PC-3 (cell line): Measurements from ENCODE around the gene EMID1. TPM values are rescaled to one million over a fixed set of nuclear protein-coding genes. Genes with fewer than 3 reads are reported as not detected.

ENCODE experiments used
- ATAC-seq: fragments of 200-7000 bp; cut with Tn5 transposase; 2 replicates; pipeline ENCODE4 v1.9.1; 2020; ENCODE audit warnings: mild to moderate bottlenecking, moderate library complexity
- BruUV-seq: library from RNA; stranded (reverse); fragments of 400-500 nt; replicated peaks from 2 replicates; lab custom pipeline; 2021; lab: Mats Ljungman, UMichigan
- CTCF ChIA-PET: fragments of 300-600 bp; sonication (Branson Sonifier 250); formaldehyde crosslinking; loops from one replicate; lab custom pipeline; 2022; ENCODE audit warnings: antibody characterized with exemption; lab: Charles Lee
- POLR2A ChIA-PET: fragments of 300-600 bp; sonication (Branson Sonifier 250); formaldehyde crosslinking; loops from one replicate; lab custom pipeline; 2022; ENCODE audit warnings: antibody characterized with exemption; ENCODE audit not compliant: unreplicated experiment; lab: Charles Lee
- DNase-seq: peaks from one replicate; pipeline ENCODE4 v3.0.0-alpha.2; 2015
- H2AFZ ChIP-seq: fragments of 300-600 bp; sonication (generic); 2 replicates; pipeline ENCODE4 v1.6.0; 2016; ENCODE audit warnings: antibody characterized with exemption, low read length
- H3F3A ChIP-seq: fragments of 300-600 bp; sonication (generic); one replicate; pipeline ENCODE4 v1.6.0; 2017; ENCODE audit warnings: antibody characterized with exemption, low read length, control low read depth, mild to moderate bottlenecking; ENCODE audit not compliant: unreplicated experiment
- H3K27ac ChIP-seq: fragments of 300-600 bp; sonication (generic); 2 replicates; pipeline ENCODE4 v1.5.1; 2016; ENCODE audit warnings: mild to moderate bottlenecking, low read length
- H3K27me3 ChIP-seq: fragments of 300-600 bp; sonication (generic); 2 replicates; pipeline ENCODE4 v1.6.1; 2016; ENCODE audit warnings: low read length, mixed read lengths
- H3K36me3 ChIP-seq: fragments of 300-600 bp; sonication (generic); 2 replicates; pipeline ENCODE4 v1.6.1; 2016; ENCODE audit warnings: low read depth, mixed run types, low read length, mixed read lengths
- H3K4me1 ChIP-seq: fragments of 300-600 bp; sonication (generic); 2 replicates; pipeline ENCODE4 v1.5.1; 2016; ENCODE audit warnings: low read length; ENCODE audit not compliant: insufficient read depth
- H3K4me2 ChIP-seq: fragments of 300-600 bp; sonication (generic); 2 replicates; pipeline ENCODE4 v1.6.0; 2016; ENCODE audit warnings: low read length
- H3K4me3 ChIP-seq: fragments of 300-600 bp; sonication (generic); 2 replicates; pipeline ENCODE4 v1.5.1; 2016; ENCODE audit warnings: mild to moderate bottlenecking, low read length, mixed read lengths
- H3K79me2 ChIP-seq: fragments of 300-600 bp; sonication (generic); 2 replicates; pipeline ENCODE4 v1.6.1; 2017; ENCODE audit warnings: low read length, mixed read lengths
- H3K9ac ChIP-seq: fragments of 300-600 bp; sonication (generic); 2 replicates; pipeline ENCODE4 v1.6.0; 2016; ENCODE audit warnings: mild to moderate bottlenecking, low read length
- H3K9me2 ChIP-seq: fragments of 300-600 bp; sonication (generic); replicated peaks from 2 replicates; pipeline ENCODE4 v1.6.1; 2016; ENCODE audit warnings: mixed run types, low read length, mixed read lengths
- H3K9me3 ChIP-seq: fragments of 300-600 bp; sonication (generic); 2 replicates; pipeline ENCODE4 v1.6.1; 2016; ENCODE audit warnings: low read length, mixed read lengths
- H4K20me1 ChIP-seq: fragments of 300-600 bp; sonication (generic); 2 replicates; pipeline ENCODE4 v1.6.1; 2016; ENCODE audit warnings: low read length, mixed read lengths
- CTCF ChIP-seq: fragments of 300-600 bp; sonication (generic); conservative IDR thresholded peaks from 2 replicates; pipeline ENCODE4 v1.5.1; 2017; ENCODE audit warnings: antibody characterized with exemption, low read depth, mild to moderate bottlenecking, low read length
- EZH2 ChIP-seq: fragments of 300-600 bp; sonication (generic); IDR thresholded peaks from one replicate; pipeline ENCODE4 v1.6.1; 2017; ENCODE audit warnings: antibody characterized with exemption, mild to moderate bottlenecking, low read length; ENCODE audit not compliant: unreplicated experiment
- EZH2phosphoT487 ChIP-seq: fragments of 300-600 bp; sonication (generic); IDR thresholded peaks from 2 replicates; pipeline ENCODE4 v1.6.1; 2018; ENCODE audit warnings: mild to moderate bottlenecking, antibody characterized with exemption, low read length, borderline replicate concordance
- intact Hi-C: fragments of 100-400 bp; cut with micrococcal nuclease; formaldehyde crosslinking; loops from 2 replicates; pipeline ENCODE4 v1.9.0; 2023
- total RNA-seq: library from RNA; depleted of rRNA; stranded (reverse); fragments of >200 nt; gene quantifications from 2 replicates; pipeline ENCODE4 v1.2.3, GENCODE V29; 2014

The EMID1 gene
- total RNA-seq, 1 experiment from 2014 or later: 1.2 TPM

GRCh38 chr22:29167032-29167911 is 38.4 kb upstream of the EMID1 start:
- Histone ChIP-seq H3F3A (no peaks in the 10 kb centered on the region), H3K27ac (no peak overlapping the region), H3K9ac (no peak overlapping the region), H4K20me1 (no peaks in the 10 kb centered on the region), H2AFZ (no peak overlapping the region), H3K79me2 (no peaks in the 10 kb centered on the region), H3K27me3 (no peaks in the 10 kb centered on the region), H3K36me3 (no peaks in the 10 kb centered on the region), H3K4me3 (no peak overlapping the region), H3K4me1 (no peaks in the 10 kb centered on the region), H3K4me2 (no peak overlapping the region), H3K9me3 (no peaks in the 10 kb centered on the region), H3K9me2 (no peaks in the 10 kb centered on the region)
- ChIA-PET POLR2A (no interaction called here), CTCF (no interaction called here)
- no peak for TF ChIP-seq CTCF
- TF ChIP-seq EZH2phosphoT487: no peak
- no peak for TF ChIP-seq EZH2
- DNase-seq (no peak), ATAC-seq (no peak)
- BruUV-seq: no TSS peak
- intact Hi-C loops: no loop called here

GRCh38 chr22:29171721-29172120 is 34.0 kb upstream of the EMID1 start:
- H3K27me3 ChIP-seq: no peaks in the 10 kb centered on the region
- 0 out of 2 replicates have a peak, but pooled peaks cover 9% of the 10 kb centered on the region for H3K9me3 ChIP-seq
- ATAC-seq: no peak
- no peak for DNase-seq
- ChIA-PET POLR2A (no interaction called here), CTCF (no interaction called here)
- H3K9ac ChIP-seq: no peak overlapping the region
- intact Hi-C loops: no loop called here
- no peaks in the 10 kb centered on the region for H3K4me1 ChIP-seq
- no peak overlapping the region for H2AFZ ChIP-seq
- H3K4me2 ChIP-seq: no peak overlapping the region
- no peak overlapping the region for H3K4me3 ChIP-seq
- H3F3A ChIP-seq: no peaks in the 10 kb centered on the region
- H3K79me2 ChIP-seq: no peaks in the 10 kb centered on the region
- no peaks in the 10 kb centered on the region for H3K9me2 ChIP-seq
- H4K20me1 ChIP-seq: no peaks in the 10 kb centered on the region
- H3K36me3 ChIP-seq: no peaks in the 10 kb centered on the region
- H3K27ac ChIP-seq: no peak overlapping the region
- TF ChIP-seq EZH2: no peak
- no peak for TF ChIP-seq CTCF
- TF ChIP-seq EZH2phosphoT487: no peak
- BruUV-seq: no TSS peak

GRCh38 chr22:29172216-29172615 is 33.5 kb upstream of the EMID1 start:
- Histone ChIP-seq H3K27me3 (no peaks in the 10 kb centered on the region), H3K9me3 (0 out of 2 replicates have a peak, but pooled peaks cover 9% of the 10 kb centered on the region), H2AFZ (no peak overlapping the region), H3F3A (no peaks in the 10 kb centered on the region), H3K9ac (no peak overlapping the region), H3K27ac (no peak overlapping the region), H3K9me2 (no peaks in the 10 kb centered on the region), H3K79me2 (no peaks in the 10 kb centered on the region), H4K20me1 (no peaks in the 10 kb centered on the region), H3K36me3 (no peaks in the 10 kb centered on the region), H3K4me1 (no peaks in the 10 kb centered on the region), H3K4me2 (no peak overlapping the region), H3K4me3 (no peak overlapping the region)
- DNase-seq (no peak), ATAC-seq (no peak)
- ChIA-PET CTCF (no interaction called here), POLR2A (no interaction called here)
- TF ChIP-seq EZH2phosphoT487 (no peak), CTCF (no peak), EZH2 (no peak)
- intact Hi-C loops: no loop called here
- no TSS peak for BruUV-seq
